H1 (cell line): ENCODE data around the gene HIVEP2. TPM values are rescaled to one million over a fixed set of nuclear protein-coding genes. Genes with fewer than 3 reads are reported as not detected.

Source experiments
- BRCA1 ChIP-seq: IDR thresholded peaks from 2 replicates; pipeline ENCODE4 v1.6.1; 2012; ENCODE audit warnings: low read depth, low read length, improper control_type of control experiment
- CHD2 ChIP-seq: IDR thresholded peaks from 2 replicates; pipeline ENCODE4 v1.6.1; 2012; ENCODE audit warnings: low read length, improper control_type of control experiment
- EP300 ChIP-seq, 2 experiments: IDR thresholded peaks; 1 replicate in 1 of 2; 2 replicates in 1 of 2; pipeline ENCODE4 v1.6.1; 2011 to 2012; ENCODE audit warnings: low read depth in 2 of 2, low read length in 2 of 2, mild to moderate bottlenecking in 2 of 2, borderline replicate concordance in 1 of 2, inconsistent platforms in 1 of 2, moderate library complexity in 1 of 2
- JUN ChIP-seq: IDR thresholded peaks from 2 replicates; pipeline ENCODE4 v1.6.1; 2011; ENCODE audit warnings: low read depth, mild to moderate bottlenecking, improper control_type of control experiment, low read length
- POU5F1 ChIP-seq: IDR thresholded peaks from 2 replicates; pipeline ENCODE4 v1.6.1; 2011; ENCODE audit warnings: low read depth, mild to moderate bottlenecking, low read length, moderate library complexity
- SIRT6 ChIP-seq: IDR thresholded peaks from one replicate; pipeline ENCODE4 v1.7.1; 2012; ENCODE audit warnings: low read length, inconsistent platforms
- SIX5 ChIP-seq: IDR thresholded peaks from 2 replicates; pipeline ENCODE4 v1.6.1; 2011; ENCODE audit warnings: mild to moderate bottlenecking, low read depth, low read length
- polyA plus RNA-seq, 7 experiments: library from polyadenylated mRNA; depleted of rRNA in 3 of 7; stranded (reverse) in 5 of 7; unstranded in 2 of 7; fragments of >200 nt in 5 of 7; fragments of 200-250 nt in 2 of 7; gene quantifications; 1 replicate in 5 of 7; 2 replicates in 1 of 7; 4 replicates in 1 of 7; pipeline versions ENCODE4 v1.2.1 to v1.2.3, GENCODE V29; 2011 to 2013; ENCODE audit warnings: missing spikeins in 2 of 7, mixed read lengths in 2 of 7
- total RNA-seq: library from RNA; stranded (reverse); fragmentation: NEBNext Ultra II Directional; extraction: Animal tissue kit (Norgen Biotek cat#: 25700); gene quantifications from 2 replicates; pipeline ENCODE4 v1.2.1, GENCODE V29; 2021
- TF ChIP-seq, protein P1 (sequence below): fragments of 300-600 bp; sonication (generic); IDR thresholded peaks from 2 replicates; pipeline ENCODE4 v1.7.1; 2012; ENCODE audit warnings: low read length, moderate library complexity, mild to moderate bottlenecking, inconsistent platforms; ENCODE audit not compliant: insufficient replicate concordance
- TF ChIP-seq, protein P2 (sequence below): IDR thresholded peaks from 2 replicates; pipeline ENCODE4 v1.6.1; 2011; ENCODE audit warnings: low read depth, mild to moderate bottlenecking, low read length; ENCODE audit not compliant: insufficient read depth

The HIVEP2 gene
- total and polyA plus RNA-seq, 2 of the 8 experiments (the other 6 are each of a cell fraction or from before 2014, with no cell fraction given) = 2.2 to 6.1 TPM

DNA sequence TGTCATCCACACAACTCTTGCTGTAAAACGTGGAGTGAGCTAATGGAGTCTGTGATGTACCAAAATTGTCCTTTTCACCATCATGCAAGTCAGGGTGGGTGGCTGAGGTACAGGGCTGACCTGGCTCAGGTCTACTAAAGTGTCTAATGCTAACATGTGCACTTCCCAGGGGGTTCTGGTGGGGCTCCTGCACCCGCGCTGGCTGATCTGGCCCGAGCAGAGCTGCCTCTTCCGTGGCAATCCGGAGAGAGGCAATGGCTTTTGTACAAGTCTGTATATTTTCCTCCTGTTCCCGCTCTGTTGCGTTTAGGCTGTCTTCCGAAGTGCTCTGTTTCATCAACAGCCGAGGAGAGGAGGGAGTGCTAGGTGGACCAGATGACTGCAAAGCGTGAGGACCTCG lies 191.8 kb downstream of the HIVEP2 start (continued):
- TF ChIP-seq, protein P1, sequence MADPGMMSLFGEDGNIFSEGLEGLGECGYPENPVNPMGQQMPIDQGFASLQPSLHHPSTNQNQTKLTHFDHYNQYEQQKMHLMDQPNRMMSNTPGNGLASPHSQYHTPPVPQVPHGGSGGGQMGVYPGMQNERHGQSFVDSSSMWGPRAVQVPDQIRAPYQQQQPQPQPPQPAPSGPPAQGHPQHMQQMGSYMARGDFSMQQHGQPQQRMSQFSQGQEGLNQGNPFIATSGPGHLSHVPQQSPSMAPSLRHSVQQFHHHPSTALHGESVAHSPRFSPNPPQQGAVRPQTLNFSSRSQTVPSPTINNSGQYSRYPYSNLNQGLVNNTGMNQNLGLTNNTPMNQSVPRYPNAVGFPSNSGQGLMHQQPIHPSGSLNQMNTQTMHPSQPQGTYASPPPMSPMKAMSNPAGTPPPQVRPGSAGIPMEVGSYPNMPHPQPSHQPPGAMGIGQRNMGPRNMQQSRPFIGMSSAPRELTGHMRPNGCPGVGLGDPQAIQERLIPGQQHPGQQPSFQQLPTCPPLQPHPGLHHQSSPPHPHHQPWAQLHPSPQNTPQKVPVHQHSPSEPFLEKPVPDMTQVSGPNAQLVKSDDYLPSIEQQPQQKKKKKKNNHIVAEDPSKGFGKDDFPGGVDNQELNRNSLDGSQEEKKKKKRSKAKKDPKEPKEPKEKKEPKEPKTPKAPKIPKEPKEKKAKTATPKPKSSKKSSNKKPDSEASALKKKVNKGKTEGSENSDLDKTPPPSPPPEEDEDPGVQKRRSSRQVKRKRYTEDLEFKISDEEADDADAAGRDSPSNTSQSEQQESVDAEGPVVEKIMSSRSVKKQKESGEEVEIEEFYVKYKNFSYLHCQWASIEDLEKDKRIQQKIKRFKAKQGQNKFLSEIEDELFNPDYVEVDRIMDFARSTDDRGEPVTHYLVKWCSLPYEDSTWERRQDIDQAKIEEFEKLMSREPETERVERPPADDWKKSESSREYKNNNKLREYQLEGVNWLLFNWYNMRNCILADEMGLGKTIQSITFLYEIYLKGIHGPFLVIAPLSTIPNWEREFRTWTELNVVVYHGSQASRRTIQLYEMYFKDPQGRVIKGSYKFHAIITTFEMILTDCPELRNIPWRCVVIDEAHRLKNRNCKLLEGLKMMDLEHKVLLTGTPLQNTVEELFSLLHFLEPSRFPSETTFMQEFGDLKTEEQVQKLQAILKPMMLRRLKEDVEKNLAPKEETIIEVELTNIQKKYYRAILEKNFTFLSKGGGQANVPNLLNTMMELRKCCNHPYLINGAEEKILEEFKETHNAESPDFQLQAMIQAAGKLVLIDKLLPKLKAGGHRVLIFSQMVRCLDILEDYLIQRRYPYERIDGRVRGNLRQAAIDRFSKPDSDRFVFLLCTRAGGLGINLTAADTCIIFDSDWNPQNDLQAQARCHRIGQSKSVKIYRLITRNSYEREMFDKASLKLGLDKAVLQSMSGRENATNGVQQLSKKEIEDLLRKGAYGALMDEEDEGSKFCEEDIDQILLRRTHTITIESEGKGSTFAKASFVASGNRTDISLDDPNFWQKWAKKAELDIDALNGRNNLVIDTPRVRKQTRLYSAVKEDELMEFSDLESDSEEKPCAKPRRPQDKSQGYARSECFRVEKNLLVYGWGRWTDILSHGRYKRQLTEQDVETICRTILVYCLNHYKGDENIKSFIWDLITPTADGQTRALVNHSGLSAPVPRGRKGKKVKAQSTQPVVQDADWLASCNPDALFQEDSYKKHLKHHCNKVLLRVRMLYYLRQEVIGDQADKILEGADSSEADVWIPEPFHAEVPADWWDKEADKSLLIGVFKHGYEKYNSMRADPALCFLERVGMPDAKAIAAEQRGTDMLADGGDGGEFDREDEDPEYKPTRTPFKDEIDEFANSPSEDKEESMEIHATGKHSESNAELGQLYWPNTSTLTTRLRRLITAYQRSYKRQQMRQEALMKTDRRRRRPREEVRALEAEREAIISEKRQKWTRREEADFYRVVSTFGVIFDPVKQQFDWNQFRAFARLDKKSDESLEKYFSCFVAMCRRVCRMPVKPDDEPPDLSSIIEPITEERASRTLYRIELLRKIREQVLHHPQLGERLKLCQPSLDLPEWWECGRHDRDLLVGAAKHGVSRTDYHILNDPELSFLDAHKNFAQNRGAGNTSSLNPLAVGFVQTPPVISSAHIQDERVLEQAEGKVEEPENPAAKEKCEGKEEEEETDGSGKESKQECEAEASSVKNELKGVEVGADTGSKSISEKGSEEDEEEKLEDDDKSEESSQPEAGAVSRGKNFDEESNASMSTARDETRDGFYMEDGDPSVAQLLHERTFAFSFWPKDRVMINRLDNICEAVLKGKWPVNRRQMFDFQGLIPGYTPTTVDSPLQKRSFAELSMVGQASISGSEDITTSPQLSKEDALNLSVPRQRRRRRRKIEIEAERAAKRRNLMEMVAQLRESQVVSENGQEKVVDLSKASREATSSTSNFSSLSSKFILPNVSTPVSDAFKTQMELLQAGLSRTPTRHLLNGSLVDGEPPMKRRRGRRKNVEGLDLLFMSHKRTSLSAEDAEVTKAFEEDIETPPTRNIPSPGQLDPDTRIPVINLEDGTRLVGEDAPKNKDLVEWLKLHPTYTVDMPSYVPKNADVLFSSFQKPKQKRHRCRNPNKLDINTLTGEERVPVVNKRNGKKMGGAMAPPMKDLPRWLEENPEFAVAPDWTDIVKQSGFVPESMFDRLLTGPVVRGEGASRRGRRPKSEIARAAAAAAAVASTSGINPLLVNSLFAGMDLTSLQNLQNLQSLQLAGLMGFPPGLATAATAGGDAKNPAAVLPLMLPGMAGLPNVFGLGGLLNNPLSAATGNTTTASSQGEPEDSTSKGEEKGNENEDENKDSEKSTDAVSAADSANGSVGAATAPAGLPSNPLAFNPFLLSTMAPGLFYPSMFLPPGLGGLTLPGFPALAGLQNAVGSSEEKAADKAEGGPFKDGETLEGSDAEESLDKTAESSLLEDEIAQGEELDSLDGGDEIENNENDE = no peak
- TF ChIP-seq BRCA1 (no peak), JUN (no peak), POU5F1 (no peak), SIX5 (no peak), EP300 (IDR thresholded peaks at IDR 0.05; ENCODE audit: borderline replicate concordance in 1 of 2, low read depth in 2 of 2, low read length in 2 of 2) (no peak), SIRT6 (no peak), CHD2 (no peak)
- TF ChIP-seq, protein P2, sequence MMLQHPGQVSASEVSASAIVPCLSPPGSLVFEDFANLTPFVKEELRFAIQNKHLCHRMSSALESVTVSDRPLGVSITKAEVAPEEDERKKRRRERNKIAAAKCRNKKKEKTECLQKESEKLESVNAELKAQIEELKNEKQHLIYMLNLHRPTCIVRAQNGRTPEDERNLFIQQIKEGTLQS = no peak
